T-cell (primary cell): ENCODE data around the gene CCDC196. TPM values are rescaled to one million over a fixed set of nuclear protein-coding genes. Genes with fewer than 3 reads are reported as not detected.

Experiments used
- ATAC-seq, 4 experiments: fragments of 200-7000 bp in 3 of 4; fragments of 150-1000 bp in 1 of 4; cut with Tn5 transposase; replicated peaks in 1 of 4; 1 replicate in 3 of 4; 2 replicates in 1 of 4; pipeline ENCODE4 v1.10.0; 2021; ENCODE audit warnings: moderate library complexity in 3 of 4, mild to moderate bottlenecking in 2 of 4, moderate number of reproducible peaks in 1 of 4
- CTCF ChIA-PET, 2 donors: fragments of 300-600 bp; sonication (Branson Sonifier 250); formaldehyde crosslinking; loops; one replicate each; lab custom pipeline; 2022; ENCODE audit warnings: antibody characterized with exemption in 2 of 2; lab: Charles Lee
- POLR2A ChIA-PET, 2 donors: fragments of 300-600 bp; sonication (Branson Sonifier 250); formaldehyde crosslinking; loops; one replicate each; lab custom pipeline; 2022; ENCODE audit warnings: antibody characterized with exemption in 2 of 2; lab: Charles Lee
- DNase-seq, 35 experiments: peaks; one replicate each; pipeline versions ENCODE4 v3.0.0 to v3.0.0-alpha.2; 2013 to 2023
- H3K27ac ChIP-seq: one replicate; pipeline ENCODE4 v1.5.1; 2013; ENCODE audit warnings: low read length
- H3K27me3 ChIP-seq, 2 experiments: replicated peaks in 1 of 2; 1 replicate in 1 of 2; 2 replicates in 1 of 2; pipeline versions ENCODE4 v1.6.1 to v1.7.0; 2013; ENCODE audit warnings: low read length in 1 of 2, mixed read lengths in 1 of 2; ENCODE audit not compliant: control insufficient read depth in 2 of 2, insufficient read depth in 2 of 2; ENCODE audit errors: extremely low read depth in 1 of 2
- H3K36me3 ChIP-seq, 2 donors: 1 replicate in 1 of 2; 2 replicates in 1 of 2; pipeline versions ENCODE4 v1.6.1 to v1.7.0; 2013; ENCODE audit warnings: low read length in 1 of 2; ENCODE audit not compliant: control insufficient read depth in 2 of 2, insufficient read depth in 1 of 2; ENCODE audit errors: extremely low read depth in 1 of 2
- H3K4me1 ChIP-seq, 2 experiments: 1 replicate in 1 of 2; 2 replicates in 1 of 2; pipeline versions ENCODE4 v1.6.1 to v1.7.0; 2013; ENCODE audit warnings: low read length in 2 of 2, mixed read lengths in 1 of 2; ENCODE audit not compliant: insufficient read depth in 2 of 2, control insufficient read depth in 1 of 2; ENCODE audit errors: extremely low read depth in 1 of 2
- H3K4me3 ChIP-seq, 2 donors: 1 replicate in 1 of 2; 2 replicates in 1 of 2; pipeline versions ENCODE4 v1.5.1 to v1.7.0; 2013; ENCODE audit warnings: mild to moderate bottlenecking in 2 of 2, low read length in 1 of 2, moderate library complexity in 1 of 2; ENCODE audit not compliant: control insufficient read depth in 1 of 2; ENCODE audit errors: extremely low read depth in 1 of 2
- H3K9me3 ChIP-seq: 2 replicates; pipeline ENCODE4 v1.7.0; 2013
- H3K27ac Mint-ChIP-seq, 2 donors: one replicate each; pipeline ENCODE4 v1.8.0; 2020 to 2021; ENCODE audit warnings: mild to moderate bottlenecking in 2 of 2, mixed read lengths in 2 of 2
- H3K27me3 Mint-ChIP-seq, 2 donors: one replicate each; pipeline ENCODE4 v1.8.0; 2021 to 2022; ENCODE audit warnings: mixed read lengths in 2 of 2
- H3K36me3 Mint-ChIP-seq: one replicate; pipeline ENCODE4 v1.8.0; 2021; ENCODE audit warnings: mixed read lengths
- H3K4me1 Mint-ChIP-seq, 3 donors: one replicate each; pipeline ENCODE4 v1.8.0; 2020 to 2022; ENCODE audit warnings: mixed read lengths in 3 of 3, mild to moderate bottlenecking in 1 of 3
- H3K4me3 Mint-ChIP-seq, 3 donors: one replicate each; pipeline ENCODE4 v1.8.0; 2020 to 2022; ENCODE audit warnings: mild to moderate bottlenecking in 3 of 3, mixed read lengths in 3 of 3, moderate library complexity in 3 of 3
- H3K9me3 Mint-ChIP-seq, 3 donors: one replicate each; pipeline ENCODE4 v1.8.0; 2020 to 2022; ENCODE audit warnings: mixed read lengths in 3 of 3
- WGBS: methylation state at CpG from one replicate; pipeline ENCODE4 v1.1.5; 2013; ENCODE audit warnings: missing lambda C conversion rate; ENCODE audit not compliant: insufficient coverage; 5-methylcytosine and 5-hydroxymethylcytosine counted together
- total RNA-seq, 35 experiments: library from RNA in 6 of 35; stranded (reverse) in 6 of 35; fragments of 120-200 nt in 1 of 35; gene quantifications; one replicate each; pipeline versions ENCODE4 v1.2.1 to v1.2.4 and lab custom pipeline; 2013 to 2026

Gene CCDC196
- total RNA-seq (not detected), total RNA-seq (lab: John Stamatoyannopoulos, UW) (0 to 0.06 (median 0) reads per million in 29 experiments)
- total RNA-seq (2013) = not detected

- H3K36me3 ChIP-seq = no peaks in the 10 kb centered on the region
- no peaks in the 10 kb centered on the region for H3K9me3 Mint-ChIP-seq
- no peaks in the 10 kb centered on the region for H3K27me3 Mint-ChIP-seq
- peaks cover 4% of the 10 kb centered on the region for H3K36me3 Mint-ChIP-seq
- no peak within 1 kb of the TSS for H3K4me3 Mint-ChIP-seq
- ATAC-seq = no peak
- H3K4me1 ChIP-seq = no peaks in the 10 kb centered on the region
- H3K4me3 ChIP-seq = no peak within 1 kb of the TSS
- no peaks in the 10 kb centered on the region for H3K27me3 ChIP-seq
- H3K4me1 Mint-ChIP-seq = peaks cover 0 to 1% (median 0%) of the 10 kb centered on the region in 3 donors
- no peak within 1 kb of the TSS for H3K27ac ChIP-seq
- DNase-seq = no peak
- no CpG with 5 or more reads among the region's 2 CpGs for WGBS
- POLR2A ChIA-PET = no interaction called here
- no peak within 1 kb of the TSS for H3K27ac Mint-ChIP-seq
- no peaks in the 10 kb centered on the region for H3K9me3 ChIP-seq
- CTCF ChIA-PET = interaction anchor here in 1 of 2 donors (0.6 kb wide), 1 partner anchor 127 kb away, joined by 4 read pairs; no protein-coding TSS in a partner anchor
Observed at GRCh38 chr14:66485910-66486421, at the start of gene CCDC196. CCDC196 (plus strand) TSS chr14:66486371; CDS start chr14:66486503, 132 bp downstream.

GRCh38 chr14:66440801-66441200 is 45.4 kb upstream of the CCDC196 start:
- Mint-ChIP-seq H3K27ac (no peak overlapping the region), H3K9me3 (peaks cover 6 to 30% (median 20%) of the 10 kb centered on the region in 3 donors), H3K27me3 (no peaks in the 10 kb centered on the region), H3K36me3 (peaks cover 28% of the 10 kb centered on the region), H3K4me1 (no peaks in the 10 kb centered on the region), H3K4me3 (no peak overlapping the region)
- ATAC-seq = no peak
- ChIA-PET POLR2A (no interaction called here), CTCF (no interaction called here)
- no peaks in the 10 kb centered on the region for H3K9me3 ChIP-seq
- no peaks in the 10 kb centered on the region for H3K27me3 ChIP-seq
- WGBS = 90% methylated on average over 3 of the region's 5 CpGs
- H3K27ac ChIP-seq = no peak overlapping the region
- DNase-seq = no peak
- H3K36me3 ChIP-seq = no peaks in the 10 kb centered on the region
- H3K4me3 ChIP-seq = no peak overlapping the region
- H3K4me1 ChIP-seq = no peaks in the 10 kb centered on the region

- H3K36me3 Mint-ChIP-seq = peaks cover 41% of the 10 kb centered on the region
- peaks cover 6 to 25% (median 15%) of the 10 kb centered on the region in 3 donors for H3K9me3 Mint-ChIP-seq
- WGBS = 60% methylated on average over 1 of the region's 4 CpGs
- no peaks in the 10 kb centered on the region for H3K4me1 ChIP-seq
- H3K4me3 ChIP-seq = no peak overlapping the region
- H3K27ac Mint-ChIP-seq = no peak overlapping the region
- H3K27ac ChIP-seq = no peak overlapping the region
- H3K27me3 ChIP-seq = no peaks in the 10 kb centered on the region
- no peaks in the 10 kb centered on the region for H3K4me1 Mint-ChIP-seq
- no peaks in the 10 kb centered on the region for H3K36me3 ChIP-seq
- no peak overlapping the region for H3K4me3 Mint-ChIP-seq
- ChIA-PET CTCF (no interaction called here), POLR2A (no interaction called here)
- no peaks in the 10 kb centered on the region for H3K27me3 Mint-ChIP-seq
- ATAC-seq (no peak), DNase-seq (no peak)
- no peaks in the 10 kb centered on the region for H3K9me3 ChIP-seq
Observed at GRCh38 chr14:66442953-66443571, 43.1 kb upstream of the CCDC196 start.

GRCh38 chr14:66443785-66444184 is 42.4 kb upstream of the CCDC196 start:
- H3K9me3 ChIP-seq = no peaks in the 10 kb centered on the region
- Mint-ChIP-seq H3K27ac (no peak overlapping the region), H3K27me3 (no peaks in the 10 kb centered on the region), H3K9me3 (peaks cover 6 to 22% (median 15%) of the 10 kb centered on the region in 3 donors), H3K36me3 (peaks cover 41% of the 10 kb centered on the region), H3K4me1 (no peaks in the 10 kb centered on the region), H3K4me3 (no peak overlapping the region)
- no peaks in the 10 kb centered on the region for H3K36me3 ChIP-seq
- H3K4me1 ChIP-seq = no peaks in the 10 kb centered on the region
- no peaks in the 10 kb centered on the region for H3K27me3 ChIP-seq
- DNase-seq = no peak
- no peak overlapping the region for H3K4me3 ChIP-seq
- CTCF ChIA-PET = no interaction called here
- ATAC-seq = no peak
- no peak overlapping the region for H3K27ac ChIP-seq
- 95% methylated on average over 2 of the region's 2 CpGs for WGBS
- POLR2A ChIA-PET = no interaction called here

GRCh38 chr14:66444271-66444927 is 41.8 kb upstream of the CCDC196 start:
- DNase-seq (no peak), ATAC-seq (no peak)
- ChIA-PET POLR2A (no interaction called here), CTCF (no interaction called here)
- H3K27me3 Mint-ChIP-seq = no peaks in the 10 kb centered on the region
- no peaks in the 10 kb centered on the region for H3K27me3 ChIP-seq
- no peaks in the 10 kb centered on the region for H3K4me1 Mint-ChIP-seq
- no peak overlapping the region for H3K27ac Mint-ChIP-seq
- no peak overlapping the region for H3K27ac ChIP-seq
- H3K4me3 Mint-ChIP-seq = no peak overlapping the region
- no peak overlapping the region for H3K4me3 ChIP-seq
- H3K36me3 Mint-ChIP-seq = peaks cover 41% of the 10 kb centered on the region
- H3K4me1 ChIP-seq = no peaks in the 10 kb centered on the region
- no peaks in the 10 kb centered on the region for H3K36me3 ChIP-seq
- H3K9me3 ChIP-seq = no peaks in the 10 kb centered on the region
- H3K9me3 Mint-ChIP-seq = peaks cover 6 to 21% (median 15%) of the 10 kb centered on the region in 3 donors
- 100% methylated on average over 1 of the region's 2 CpGs for WGBS

DNA sequence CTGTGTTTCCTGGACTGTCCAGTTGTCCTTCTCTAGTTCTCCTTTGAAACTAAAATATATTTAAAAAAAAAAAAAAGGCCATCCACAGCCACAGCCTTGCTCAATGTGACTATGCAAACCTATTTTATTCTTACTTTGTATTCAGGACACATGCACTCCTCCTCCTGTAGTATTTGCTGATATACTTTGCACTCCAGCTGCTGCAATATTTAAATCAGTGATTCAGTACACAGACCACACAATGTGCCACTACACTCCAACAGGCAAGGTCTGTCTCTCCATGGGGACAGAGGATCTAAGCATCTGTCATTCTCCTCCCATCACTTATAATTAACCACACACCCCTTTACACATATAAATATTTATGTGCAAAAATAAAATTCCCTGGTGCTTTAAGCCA is 40.2 kb upstream of the CCDC196 start:
- Histone ChIP-seq H3K4me3 (no peak overlapping the region), H3K4me1 (no peaks in the 10 kb centered on the region), H3K36me3 (no peaks in the 10 kb centered on the region), H3K9me3 (no peaks in the 10 kb centered on the region), H3K27me3 (no peaks in the 10 kb centered on the region), H3K27ac (no peak overlapping the region)
- ChIA-PET CTCF (no interaction called here), POLR2A (no interaction called here)
- peaks cover 38% of the 10 kb centered on the region for H3K36me3 Mint-ChIP-seq
- peaks cover 0 to 6% (median under 1%) of the 10 kb centered on the region in 3 donors for H3K9me3 Mint-ChIP-seq
- H3K27ac Mint-ChIP-seq = no peak overlapping the region
- H3K27me3 Mint-ChIP-seq = no peaks in the 10 kb centered on the region
- H3K4me1 Mint-ChIP-seq = no peaks in the 10 kb centered on the region
- DNase-seq (no peak), ATAC-seq (no peak)
- no peak overlapping the region for H3K4me3 Mint-ChIP-seq
